Measurements from ENCODE around the gene TP53I3. TPM values are rescaled to one million over a fixed set of nuclear protein-coding genes. Genes with fewer than 3 reads are reported as not detected.
A peak's percentile ranks its signal among the peaks of the same experiment; 100 is the strongest.
"Not testable (repeated sequence)": the region's sequence is repeated elsewhere in the genome, so short reads cannot be mapped to it uniquely, and the experiment has no call there.

The TP53I3 gene
- total RNA-seq, 1 donor from 2014 or later, result 34.4 TPM

- no peaks in the 10 kb centered on the region for H3K9me3 ChIP-seq
- no peaks in the 10 kb centered on the region for H3K27me3 ChIP-seq (ENCODE audit: low read depth)
- H3K4me3 ChIP-seq, result peak overlapping the region; percentile 77
- TF ChIP-seq CTCF (IDR thresholded peaks at IDR 0.05), result no peak
- intact Hi-C loops (cut with DNase I), result no loop called here
- no peaks in the 10 kb centered on the region for H3K36me3 ChIP-seq
- H3K4me1 ChIP-seq, result peaks cover 30% of the 10 kb centered on the region
- H3K27ac ChIP-seq, result peak overlapping the region; percentile 56
- ATAC-seq (no peak), DNase-seq (no peak)
Observed at GRCh38 chr2:24046599-24046929, 38.1 kb downstream of the TP53I3 start.

DNA sequence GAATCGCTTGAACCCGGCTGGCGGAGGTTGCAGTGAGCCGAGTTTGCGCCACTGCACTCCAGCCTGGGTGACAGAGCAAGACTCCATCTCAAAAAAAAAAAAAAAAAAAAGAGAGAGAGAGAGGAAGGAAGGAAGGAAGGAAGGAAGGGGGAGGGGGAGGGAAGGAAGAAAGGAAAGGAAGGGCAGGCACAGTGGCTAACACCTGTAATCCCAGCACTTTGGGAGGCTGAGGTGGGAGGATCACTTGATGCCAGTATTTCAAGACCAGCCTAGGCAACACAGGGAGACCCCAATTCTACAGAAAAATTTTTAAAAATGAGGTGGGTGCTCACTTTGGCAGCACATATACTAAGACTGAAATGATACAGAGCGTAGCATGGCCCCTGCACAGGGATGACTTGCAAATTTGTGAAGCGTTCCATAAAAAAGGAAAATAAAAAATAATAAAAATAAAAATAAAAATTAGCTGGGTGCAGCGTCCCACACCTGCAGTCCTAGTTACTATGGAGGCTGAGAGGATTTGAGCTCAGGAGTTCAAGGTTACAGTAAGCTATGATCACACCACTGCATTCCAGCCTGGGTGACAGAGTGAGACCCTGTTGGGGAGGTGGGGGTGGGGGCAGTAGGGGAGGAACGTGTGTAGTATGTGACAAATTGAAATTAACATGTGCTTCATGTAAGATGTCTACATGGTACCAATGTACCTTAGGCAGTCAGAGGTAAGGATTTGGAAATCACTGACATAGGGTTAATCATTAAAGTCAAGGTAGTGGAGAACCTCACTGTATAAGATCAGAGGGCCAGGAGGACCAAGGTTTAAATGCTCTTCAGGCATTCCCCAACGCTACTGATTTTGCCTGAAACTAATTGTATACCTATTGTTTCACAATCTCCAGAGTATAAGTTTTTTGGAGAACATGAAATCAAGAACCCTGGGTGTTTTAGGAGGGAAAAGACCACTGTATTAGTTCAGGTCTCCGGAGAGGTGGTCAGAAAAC, 38.8 kb downstream of the TP53I3 start:
- Histone ChIP-seq H3K4me1 (peaks cover 30% of the 10 kb centered on the region), H3K9me3 (no peaks in the 10 kb centered on the region), H3K27me3 (ENCODE audit: low read depth) (no peaks in the 10 kb centered on the region), H3K27ac (no peak overlapping the region), H3K36me3 (no peaks in the 10 kb centered on the region), H3K4me3 (peak overlapping the region; percentile 77)
- intact Hi-C loops (cut with DNase I), result no loop called here
- ATAC-seq (no peak), DNase-seq (no peak)
- TF ChIP-seq CTCF (IDR thresholded peaks at IDR 0.05), result no peak

GRCh38 chr2:24043133-24043532, 41.5 kb downstream of the TP53I3 start:
- not testable (repeated sequence) for ATAC-seq

DNA sequence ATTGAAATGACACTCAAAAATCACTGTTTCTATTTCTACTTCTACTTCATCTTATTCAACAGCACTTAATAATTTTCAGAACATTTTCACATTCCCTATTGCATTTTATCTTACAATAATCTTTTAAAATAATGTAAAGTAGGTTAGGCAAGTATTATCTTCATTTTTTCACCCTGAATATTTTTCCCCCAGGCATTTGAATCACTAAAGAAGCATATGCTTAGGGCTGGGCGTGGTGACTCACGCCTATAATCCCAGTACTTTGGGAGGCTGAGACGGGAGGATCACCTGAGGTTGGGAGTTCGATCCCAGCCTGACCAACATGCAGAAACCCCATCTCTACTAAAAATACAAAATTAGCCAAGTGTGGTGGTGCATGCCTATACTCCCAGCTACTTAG, 44.1 kb downstream of the TP53I3 start:
- ATAC-seq (no peak), DNase-seq (no peak)
- no peak overlapping the region for H3K4me3 ChIP-seq
- no peak overlapping the region for H3K27ac ChIP-seq
- intact Hi-C loops (cut with DNase I), result no loop called here
- no peak for TF ChIP-seq CTCF (IDR thresholded peaks at IDR 0.05)
- no peaks in the 10 kb centered on the region for H3K27me3 ChIP-seq (ENCODE audit: low read depth)
- H3K36me3 ChIP-seq, result peaks cover 33% of the 10 kb centered on the region
- H3K9me3 ChIP-seq, result no peaks in the 10 kb centered on the region
- no peaks in the 10 kb centered on the region for H3K4me1 ChIP-seq

More at GRCh38 chr2:24043133-24043532, 41.5 kb downstream of the TP53I3 start:
- peaks cover 13% of the 10 kb centered on the region for H3K4me1 ChIP-seq
- H3K36me3 ChIP-seq, result peaks cover 15% of the 10 kb centered on the region
- H3K27ac ChIP-seq; H3K4me3 ChIP-seq; H3K27me3 ChIP-seq (ENCODE audit: low read depth); intact Hi-C loops (cut with DNase I); H3K9me3 ChIP-seq; DNase-seq: not testable (repeated sequence)

DNA sequence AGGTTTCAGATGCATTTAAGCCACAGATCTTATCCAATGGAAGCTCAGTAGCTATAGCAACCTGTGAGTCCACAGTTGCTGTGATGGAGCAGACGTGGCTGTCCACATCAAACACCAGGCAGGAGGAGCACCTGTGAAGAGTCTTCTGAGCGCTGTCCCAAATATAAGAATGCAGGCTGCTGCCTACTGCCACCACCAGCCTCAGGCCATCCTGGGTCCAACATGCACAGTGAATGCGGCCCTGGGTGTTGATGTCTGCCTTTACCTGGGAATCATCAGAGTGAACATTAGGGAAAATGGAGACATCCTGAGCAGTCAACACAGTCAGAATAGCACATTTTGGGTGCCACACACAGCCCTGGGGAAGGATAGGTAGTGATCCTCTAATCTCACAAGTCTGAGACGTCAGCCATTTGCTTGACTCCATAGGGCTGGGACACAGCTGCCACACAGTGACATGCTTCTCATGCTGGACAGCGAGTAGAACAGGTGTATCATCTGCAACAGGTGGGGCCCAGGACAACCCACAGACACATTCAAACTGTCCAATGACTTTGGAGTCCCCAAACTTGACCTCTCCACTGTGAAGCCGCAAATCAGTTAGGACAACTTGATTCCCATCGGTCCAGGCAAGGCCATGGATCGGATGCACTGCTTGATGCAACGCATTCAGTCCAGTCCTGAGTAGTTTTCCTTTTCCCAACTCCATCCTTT, 45.7 kb downstream of the TP53I3 start:
- intact Hi-C loops (cut with DNase I), result no loop called here
- Histone ChIP-seq H3K27me3 (ENCODE audit: low read depth) (no peaks in the 10 kb centered on the region), H3K4me3 (no peak overlapping the region), H3K4me1 (no peaks in the 10 kb centered on the region), H3K27ac (no peak overlapping the region), H3K36me3 (peaks cover 33% of the 10 kb centered on the region), H3K9me3 (no peaks in the 10 kb centered on the region)
- no peak for ATAC-seq
- TF ChIP-seq CTCF (IDR thresholded peaks at IDR 0.05), result no peak
- no peak for DNase-seq

Other genes with a start within 250 kb of the TP53I3 start
- gene ATAD2B, start 157.7 kb downstream of the TP53I3 start, total RNA-seq, result 24.3 TPM
- 14.1 TPM for gene UBXN2A, start 144.4 kb downstream of the TP53I3 start, total RNA-seq
- 0.38 TPM for gene MFSD2B, start 74.7 kb downstream of the TP53I3 start, total RNA-seq
- 10.5 TPM for gene WDCP, start 37.4 kb downstream of the TP53I3 start, total RNA-seq
- 16.4 TPM for gene FKBP1B, start 35.1 kb downstream of the TP53I3 start, total RNA-seq
- 65.5 TPM for gene SF3B6, start 8.5 kb downstream of the TP53I3 start, total RNA-seq
- 1.7 TPM for gene PFN4, start 38.5 kb upstream of the TP53I3 start, total RNA-seq
- gene FAM228B, start 38.6 kb upstream of the TP53I3 start, total RNA-seq, result 25.4 TPM
- 0.89 TPM for gene FAM228A, start 90.2 kb upstream of the TP53I3 start, total RNA-seq